Right lobe of liver (tissue), 6 donors: ENCODE measurements around the gene PFN1. TPM values are rescaled to one million over a fixed set of nuclear protein-coding genes. Genes with fewer than 3 reads are reported as not detected.

Experiments used
- ATAC-seq, 4 donors: fragments of 200-7000 bp; cut with Tn5 transposase; one replicate each; pipeline ENCODE4 v1.9.1; 2020; ENCODE audit warnings: mild to moderate bottlenecking in 4 of 4, moderate library complexity in 4 of 4
- DNase-seq, 3 donors: peaks; one replicate each; pipeline ENCODE4 v3.0.0-alpha.2; 2020
- H3K27ac ChIP-seq, 3 donors: fragments of 200-600 bp; one replicate each; pipeline ENCODE4 v1.8.0; 2022
- H3K27me3 ChIP-seq, 2 donors: fragments of 200-600 bp; one replicate each; pipeline ENCODE4 v1.8.0; 2022
- H3K36me3 ChIP-seq, 4 donors: fragments of 200-600 bp; sonication (generic) in 1 of 4; one replicate each; pipeline versions ENCODE4 v1.5.1 to v1.8.0; 2017 to 2022; ENCODE audit warnings: control low read depth in 1 of 4
- H3K4me1 ChIP-seq, 4 donors: fragments of 200-600 bp; sonication (generic) in 1 of 4; one replicate each; pipeline versions ENCODE4 v1.5.1 to v1.8.0; 2017 to 2022; ENCODE audit warnings: control low read depth in 1 of 4
- H3K4me3 ChIP-seq, 3 donors: fragments of 200-600 bp; one replicate each; pipeline ENCODE4 v1.8.0; 2022
- H3K9me3 ChIP-seq, 4 donors: fragments of 200-600 bp; sonication (generic) in 1 of 4; one replicate each; pipeline versions ENCODE4 v1.5.1 to v1.8.0; 2017 to 2022; ENCODE audit warnings: control low read depth in 1 of 4
- POLR2A ChIP-seq: fragments of 450-650 bp; IDR thresholded peaks from one replicate; pipeline ENCODE4 v1.6.1; 2017; ENCODE audit warnings: antibody characterized with exemption, mild to moderate bottlenecking
- WGBS: methylation state at CpG from one replicate; pipeline ENCODE4 v1.1.6; 2018; ENCODE audit warnings: low coverage, low lambda C conversion rate; ENCODE audit not compliant: insufficient coverage; ENCODE audit errors: missing lambda C conversion rate; 5-methylcytosine and 5-hydroxymethylcytosine counted together
- intact Hi-C, 2 donors: fragments of 100-400 bp; cut with DNase I; formaldehyde crosslinking; loops; one replicate each; pipeline versions ENCODE4 v1.11.2 to v1.14.1; 2022
- total RNA-seq, 6 experiments: library from RNA; depleted of rRNA in 2 of 6; stranded (reverse); fragments of >200 nt in 2 of 6; fragmentation: NEBNext Ultra II Directional in 3 of 6; extraction: Animal tissue kit (Norgen Biotek cat#: 25700) in 3 of 6; gene quantifications; one replicate each; pipeline versions ENCODE4 v1.1.0 to v1.2.4, GENCODE V29; 2016 to 2023
- TF ChIP-seq, protein P1 (sequence below), 4 donors: fragments of 200-600 bp in 3 of 4; fragments of 450-650 bp in 1 of 4; IDR thresholded peaks; one replicate each; pipeline versions ENCODE4 v1.5.1 to v1.8.0; 2016 to 2022; ENCODE audit warnings: antibody characterized with exemption in 4 of 4, mild to moderate bottlenecking in 2 of 4
- donor health status: DM: no; HTN: yes; CAD: no.
- donor health status: DM: no; HTN: no; CAD: no.
- donor health status: DM: no; HTN: no; CAD: no.
- donor health status: DM: no; HTN: yes; CAD: no.
- donor health status: DM: no; HTN: yes; CAD: no.

PFN1 gene
- total RNA-seq, 6 experiments from 2014 or later = 221 to 1,037 (median 292) TPM

- peak; percentile 94 to 95 (median 95) for DNase-seq
Observed at GRCh38 chr17:4967539-4968485, 19.5 kb upstream of the PFN1 start, which contains the start of gene SPAG7. TSS of gene SPAG7 (minus strand) at chr17:4967817. CDS start at chr17:4967804, 13 bp downstream.

GRCh38 chr17:4966844-4967538 is 18.7 kb upstream of the PFN1 start:
- TF ChIP-seq, protein P1, sequence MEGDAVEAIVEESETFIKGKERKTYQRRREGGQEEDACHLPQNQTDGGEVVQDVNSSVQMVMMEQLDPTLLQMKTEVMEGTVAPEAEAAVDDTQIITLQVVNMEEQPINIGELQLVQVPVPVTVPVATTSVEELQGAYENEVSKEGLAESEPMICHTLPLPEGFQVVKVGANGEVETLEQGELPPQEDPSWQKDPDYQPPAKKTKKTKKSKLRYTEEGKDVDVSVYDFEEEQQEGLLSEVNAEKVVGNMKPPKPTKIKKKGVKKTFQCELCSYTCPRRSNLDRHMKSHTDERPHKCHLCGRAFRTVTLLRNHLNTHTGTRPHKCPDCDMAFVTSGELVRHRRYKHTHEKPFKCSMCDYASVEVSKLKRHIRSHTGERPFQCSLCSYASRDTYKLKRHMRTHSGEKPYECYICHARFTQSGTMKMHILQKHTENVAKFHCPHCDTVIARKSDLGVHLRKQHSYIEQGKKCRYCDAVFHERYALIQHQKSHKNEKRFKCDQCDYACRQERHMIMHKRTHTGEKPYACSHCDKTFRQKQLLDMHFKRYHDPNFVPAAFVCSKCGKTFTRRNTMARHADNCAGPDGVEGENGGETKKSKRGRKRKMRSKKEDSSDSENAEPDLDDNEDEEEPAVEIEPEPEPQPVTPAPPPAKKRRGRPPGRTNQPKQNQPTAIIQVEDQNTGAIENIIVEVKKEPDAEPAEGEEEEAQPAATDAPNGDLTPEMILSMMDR (IDR thresholded peaks at IDR 0.05) = no peak
- TF ChIP-seq POLR2A = peak; percentile 22
- peak; percentile 98 to 99 (median 99) for DNase-seq
- Histone ChIP-seq H3K27me3 (no peaks in the 10 kb centered on the region), H3K27ac (peak overlapping the region; percentile 85 to 96 (median 87)), H3K4me3 (peak overlapping the region; percentile 65 to 85 (median 78)), H3K4me1 (peaks cover 0 to 24% (median 12%) of the 10 kb centered on the region in 4 donors), H3K9me3 (no peaks in the 10 kb centered on the region), H3K36me3 (peaks cover 0 to 3% (median 0%) of the 10 kb centered on the region in 4 donors)
- intact Hi-C loops = no loop called here
- ATAC-seq = peak; percentile 75 to 91 (median 84)
- under 1% methylated on average over 25 of the region's 42 CpGs for WGBS

More at GRCh38 chr17:4967539-4968485, 19.5 kb upstream of the PFN1 start, which contains the start of gene SPAG7:
- H3K4me1 ChIP-seq = peaks cover 0 to 24% (median 12%) of the 10 kb centered on the region in 4 donors
- peak; percentile 72 to 84 (median 81) for ATAC-seq
- H3K36me3 ChIP-seq = peaks cover 0 to 7% (median 0%) of the 10 kb centered on the region in 4 donors
- no peaks in the 10 kb centered on the region for H3K27me3 ChIP-seq
- TF ChIP-seq, protein P1 (IDR thresholded peaks at IDR 0.05) = no peak
- TF ChIP-seq POLR2A = peak; percentile 79
- no peaks in the 10 kb centered on the region for H3K9me3 ChIP-seq
- H3K27ac ChIP-seq = peak within 1 kb of the TSS; percentile 85 to 96 (median 87)
- H3K4me3 ChIP-seq = peak within 1 kb of the TSS; percentile 65 to 85 (median 78)
- under 1% methylated on average over 38 of the region's 66 CpGs for WGBS
- intact Hi-C loops = no loop called here

DNA sequence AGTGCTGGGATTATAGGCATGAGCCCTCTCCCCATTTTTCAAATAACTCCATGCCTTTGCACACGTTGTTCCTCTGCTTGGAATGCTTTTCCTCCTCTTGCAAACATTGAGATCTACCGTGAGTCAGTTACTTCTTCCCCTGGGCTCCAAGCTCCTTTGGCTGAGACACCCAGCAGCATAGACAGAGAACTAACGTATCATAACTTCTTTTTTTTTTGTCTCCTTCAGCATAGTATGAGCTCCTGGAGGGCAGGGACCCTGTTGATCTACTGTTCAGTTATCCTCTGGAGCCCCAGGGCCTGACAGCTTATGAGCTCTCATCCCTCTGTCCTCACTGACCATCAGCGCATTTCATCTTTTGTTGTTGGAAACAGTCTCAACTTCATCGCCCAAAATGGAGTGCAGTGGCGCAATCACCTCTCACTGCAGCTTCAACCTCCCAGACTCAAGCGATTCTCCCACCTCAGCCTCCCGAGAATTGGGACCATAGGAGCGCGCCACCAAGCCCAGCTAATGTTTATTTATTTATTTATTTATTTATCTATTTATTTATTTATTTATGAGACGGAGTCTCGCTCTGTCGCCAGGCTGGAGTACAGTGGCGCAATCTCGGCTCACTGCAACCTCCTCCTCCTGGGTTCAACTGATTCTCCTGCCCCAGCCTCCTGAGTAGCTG is 17.1 kb upstream of the PFN1 start:
- intact Hi-C loops = no loop called here
- ATAC-seq = no peak
- H3K27me3 ChIP-seq = no peaks in the 10 kb centered on the region
- TF ChIP-seq POLR2A = no peak
- TF ChIP-seq, protein P1 (IDR thresholded peaks at IDR 0.05) = no peak
- H3K27ac ChIP-seq = no peak overlapping the region
- peaks cover 0 to 24% (median 12%) of the 10 kb centered on the region in 4 donors for H3K4me1 ChIP-seq
- no peak overlapping the region for H3K4me3 ChIP-seq
- 88% methylated on average over 14 of the region's 15 CpGs for WGBS
- DNase-seq = no peak
- H3K36me3 ChIP-seq = no peaks in the 10 kb centered on the region
- H3K9me3 ChIP-seq = no peaks in the 10 kb centered on the region

DNA sequence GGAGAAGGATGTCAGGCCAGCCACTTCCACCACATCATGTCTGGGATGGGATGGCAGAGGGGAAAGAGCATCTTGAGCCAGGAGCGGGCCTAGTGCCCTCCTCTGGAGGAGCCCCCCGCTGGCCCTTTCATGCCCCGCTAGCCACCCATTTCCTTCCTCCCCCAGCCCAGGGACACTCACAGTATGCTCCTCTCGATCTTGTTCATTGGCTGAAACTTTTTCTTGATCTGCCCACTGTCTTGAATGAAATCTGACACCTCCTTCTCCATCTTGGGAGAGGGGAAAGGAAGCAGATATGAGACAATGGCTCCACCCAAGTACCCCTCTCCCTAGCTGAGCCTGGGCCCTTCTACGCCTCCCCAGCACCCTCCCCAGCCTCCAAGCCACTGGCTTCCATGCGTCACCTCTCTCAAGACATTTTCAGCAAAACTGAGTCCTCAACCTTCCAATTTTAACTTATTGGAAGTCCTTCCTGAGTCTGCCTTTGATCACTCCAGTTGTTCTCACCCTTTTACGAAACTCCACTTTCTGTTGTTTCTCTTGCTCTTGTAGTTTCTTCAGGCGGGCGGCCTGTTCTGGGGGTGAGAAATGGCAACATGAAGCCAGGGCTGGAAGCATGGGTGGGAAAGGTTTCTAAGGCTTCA is 12.1 kb upstream of the PFN1 start:
- Histone ChIP-seq H3K4me3 (no peak overlapping the region), H3K27ac (no peak overlapping the region), H3K36me3 (peaks cover 0 to 6% (median 0%) of the 10 kb centered on the region in 4 donors), H3K9me3 (no peaks in the 10 kb centered on the region), H3K4me1 (peaks cover 0 to 20% (median 8%) of the 10 kb centered on the region in 4 donors), H3K27me3 (no peaks in the 10 kb centered on the region)
- ATAC-seq = no peak
- TF ChIP-seq, protein P1 (IDR thresholded peaks at IDR 0.05) = no peak
- no peak for TF ChIP-seq POLR2A
- no peak for DNase-seq
- intact Hi-C loops = no loop called here
- WGBS = 97% methylated on average over 8 of the region's 9 CpGs
